T1000 (cell line): ENCODE measurements around the gene STXBP1.

ENCODE experiments used
- DNase-seq: peaks from one replicate; lab custom pipeline; 2025; ENCODE audit warnings: mixed read lengths; lab: John Stamatoyannopoulos, UW

Gene STXBP1

GRCh38 chr9:127654619-127655018 is 42.5 kb downstream of the STXBP1 start:
- DNase-seq, result no peak

- DNase-seq, result no peak
Measured at GRCh38 chr9:127658428-127658827, 46.4 kb downstream of the STXBP1 start.

- DNase-seq, result no peak
Measured at GRCh38 chr9:127660886-127661741, 49.0 kb downstream of the STXBP1 start.

GRCh38 chr9:127662617-127663016 is 50.5 kb downstream of the STXBP1 start:
- DNase-seq, result no peak

- DNase-seq, result no peak
Measured at GRCh38 chr9:127664324-127664677, 52.2 kb downstream of the STXBP1 start.

GRCh38 chr9:127664678-127665507 is 52.8 kb downstream of the STXBP1 start:
- DNase-seq, result no peak

GRCh38 chr9:127667127-127667844 is 55.2 kb downstream of the STXBP1 start:
- DNase-seq, result no peak

GRCh38 chr9:127667906-127668305 is 55.8 kb downstream of the STXBP1 start:
- DNase-seq, result no peak

- DNase-seq, result no peak
Measured at GRCh38 chr9:127673234-127673633, 61.2 kb downstream of the STXBP1 start.

GRCh38 chr9:127676638-127677037 is 64.6 kb downstream of the STXBP1 start:
- DNase-seq, result no peak

- no peak for DNase-seq
Measured at GRCh38 chr9:127679506-127679905, 67.4 kb downstream of the STXBP1 start.

GRCh38 chr9:127680226-127680625 is 68.1 kb downstream of the STXBP1 start:
- DNase-seq, result no peak

- no peak for DNase-seq
Measured at GRCh38 chr9:127680846-127681245, 68.8 kb downstream of the STXBP1 start.

- DNase-seq, result no peak
Measured at GRCh38 chr9:127682351-127683136, 70.5 kb downstream of the STXBP1 start.

GRCh38 chr9:127683723-127684122 is 71.6 kb downstream of the STXBP1 start:
- DNase-seq, result no peak

GRCh38 chr9:127684576-127684975 is 72.5 kb downstream of the STXBP1 start:
- DNase-seq, result peak; percentile 48

- DNase-seq, result no peak
Measured at GRCh38 chr9:127686461-127687393, 74.7 kb downstream of the STXBP1 start.

- DNase-seq, result no peak
Measured at GRCh38 chr9:127689329-127690000, 77.4 kb downstream of the STXBP1 start.

- no peak for DNase-seq
Measured at GRCh38 chr9:127690735-127691134, 78.7 kb downstream of the STXBP1 start.

GRCh38 chr9:127692071-127692470 is 80.0 kb downstream of the STXBP1 start:
- no peak for DNase-seq
